ENCODE measurements around the gene CACNA2D1. TPM values are rescaled to one million over a fixed set of nuclear protein-coding genes. Genes with fewer than 3 reads are reported as not detected.

The CACNA2D1 gene
- total RNA-seq, 1 experiment from 2014 or later: not detected

- Histone ChIP-seq H3K79me2 (ENCODE audit: low read length) (no peaks in the 10 kb centered on the region), H4K20me1 (ENCODE audit: insufficient read depth, low read depth, low read length) (no peaks in the 10 kb centered on the region), H2AFZ (ENCODE audit: low read length) (no peak overlapping the region), H3K27me3 (ENCODE audit: low read length) (no peaks in the 10 kb centered on the region), H3K36me3 (ENCODE audit: insufficient read depth, low read length) (no peaks in the 10 kb centered on the region), H3K4me1 (ENCODE audit: low read length) (no peaks in the 10 kb centered on the region), H3K9me2 (replicated peaks; ENCODE audit: insufficient read depth, low read length) (no peaks in the 10 kb centered on the region), H3K9me3 (ENCODE audit: low read length) (peaks cover 10% of the 10 kb centered on the region), H3K4me3 (ENCODE audit: low read length) (no peak overlapping the region), H3K27ac (ENCODE audit: low read length) (no peak overlapping the region), H3K9ac (ENCODE audit: low read length) (no peak overlapping the region), H3K4me2 (ENCODE audit: low read depth, low read length, poor library complexity, severe bottlenecking) (no peak overlapping the region)
- no peak for DNase-seq
Observed at GRCh38 chr7:82364048-82364447, 79.5 kb downstream of the CACNA2D1 start.

GRCh38 chr7:82362129-82362706 lies 81.4 kb downstream of the CACNA2D1 start:
- Histone ChIP-seq H3K9ac (ENCODE audit: low read length) (no peak overlapping the region), H3K79me2 (ENCODE audit: low read length) (no peaks in the 10 kb centered on the region), H3K27me3 (ENCODE audit: low read length) (no peaks in the 10 kb centered on the region), H3K4me1 (ENCODE audit: low read length) (no peaks in the 10 kb centered on the region), H3K27ac (ENCODE audit: low read length) (no peak overlapping the region), H3K4me2 (ENCODE audit: low read depth, low read length, poor library complexity, severe bottlenecking) (no peak overlapping the region), H3K4me3 (ENCODE audit: low read length) (no peak overlapping the region), H3K9me2 (replicated peaks; ENCODE audit: insufficient read depth, low read length) (no peaks in the 10 kb centered on the region), H2AFZ (ENCODE audit: low read length) (no peak overlapping the region), H4K20me1 (ENCODE audit: insufficient read depth, low read depth, low read length) (no peaks in the 10 kb centered on the region), H3K9me3 (ENCODE audit: low read length) (peaks cover 14% of the 10 kb centered on the region), H3K36me3 (ENCODE audit: insufficient read depth, low read length) (no peaks in the 10 kb centered on the region)
- DNase-seq: no peak

GRCh38 chr7:82360591-82361368 lies 82.8 kb downstream of the CACNA2D1 start:
- no peak overlapping the region for H3K9ac ChIP-seq (ENCODE audit: low read length)
- no peak overlapping the region for H3K4me3 ChIP-seq (ENCODE audit: low read length)
- H3K27me3 ChIP-seq (ENCODE audit: low read length): no peaks in the 10 kb centered on the region
- no peaks in the 10 kb centered on the region for H3K4me1 ChIP-seq (ENCODE audit: low read length)
- H3K9me3 ChIP-seq (ENCODE audit: low read length): peaks cover 17% of the 10 kb centered on the region
- no peaks in the 10 kb centered on the region for H3K36me3 ChIP-seq (ENCODE audit: insufficient read depth, low read length)
- no peak for DNase-seq
- H3K27ac ChIP-seq (ENCODE audit: low read length): no peak overlapping the region
- no peaks in the 10 kb centered on the region for H3K9me2 ChIP-seq (replicated peaks; ENCODE audit: insufficient read depth, low read length)
- H4K20me1 ChIP-seq (ENCODE audit: insufficient read depth, low read depth, low read length): no peaks in the 10 kb centered on the region
- no peaks in the 10 kb centered on the region for H3K79me2 ChIP-seq (ENCODE audit: low read length)
- H2AFZ ChIP-seq (ENCODE audit: low read length): no peak overlapping the region
- no peak overlapping the region for H3K4me2 ChIP-seq (ENCODE audit: low read depth, low read length, poor library complexity, severe bottlenecking)

GRCh38 chr7:82359426-82359825 lies 84.2 kb downstream of the CACNA2D1 start:
- H3K27me3 ChIP-seq (ENCODE audit: low read length): no peaks in the 10 kb centered on the region
- no peak overlapping the region for H3K4me2 ChIP-seq (ENCODE audit: low read depth, low read length, poor library complexity, severe bottlenecking)
- H3K9me3 ChIP-seq (ENCODE audit: low read length): peaks cover 18% of the 10 kb centered on the region
- no peak for DNase-seq
- no peak overlapping the region for H3K27ac ChIP-seq (ENCODE audit: low read length)
- H3K9ac ChIP-seq (ENCODE audit: low read length): no peak overlapping the region
- no peak overlapping the region for H2AFZ ChIP-seq (ENCODE audit: low read length)
- H3K4me1 ChIP-seq (ENCODE audit: low read length): no peaks in the 10 kb centered on the region
- H3K4me3 ChIP-seq (ENCODE audit: low read length): no peak overlapping the region
- H3K9me2 ChIP-seq (replicated peaks; ENCODE audit: insufficient read depth, low read length): no peaks in the 10 kb centered on the region
- H4K20me1 ChIP-seq (ENCODE audit: insufficient read depth, low read depth, low read length): no peaks in the 10 kb centered on the region
- H3K79me2 ChIP-seq (ENCODE audit: low read length): no peaks in the 10 kb centered on the region
- no peaks in the 10 kb centered on the region for H3K36me3 ChIP-seq (ENCODE audit: insufficient read depth, low read length)

GRCh38 chr7:82358923-82359322 lies 84.7 kb downstream of the CACNA2D1 start:
- no peaks in the 10 kb centered on the region for H3K27me3 ChIP-seq (ENCODE audit: low read length)
- no peaks in the 10 kb centered on the region for H3K79me2 ChIP-seq (ENCODE audit: low read length)
- no peak overlapping the region for H3K4me3 ChIP-seq (ENCODE audit: low read length)
- H3K9ac ChIP-seq (ENCODE audit: low read length): no peak overlapping the region
- H3K9me3 ChIP-seq (ENCODE audit: low read length): peaks cover 22% of the 10 kb centered on the region; the same call in 1 of the 2 replicates
- H2AFZ ChIP-seq (ENCODE audit: low read length): no peak overlapping the region
- no peaks in the 10 kb centered on the region for H3K36me3 ChIP-seq (ENCODE audit: insufficient read depth, low read length)
- no peak overlapping the region for H3K4me2 ChIP-seq (ENCODE audit: low read depth, low read length, poor library complexity, severe bottlenecking)
- no peaks in the 10 kb centered on the region for H3K4me1 ChIP-seq (ENCODE audit: low read length)
- no peak for DNase-seq
- H3K9me2 ChIP-seq (replicated peaks; ENCODE audit: insufficient read depth, low read length): no peaks in the 10 kb centered on the region
- H4K20me1 ChIP-seq (ENCODE audit: insufficient read depth, low read depth, low read length): no peaks in the 10 kb centered on the region
- H3K27ac ChIP-seq (ENCODE audit: low read length): no peak overlapping the region

- Histone ChIP-seq H4K20me1 (ENCODE audit: insufficient read depth, low read depth, low read length) (no peaks in the 10 kb centered on the region), H3K27me3 (ENCODE audit: low read length) (no peaks in the 10 kb centered on the region), H3K27ac (ENCODE audit: low read length) (no peak overlapping the region), H3K9me3 (ENCODE audit: low read length) (peaks cover 22% of the 10 kb centered on the region; the same call in 1 of the 2 replicates), H3K4me3 (ENCODE audit: low read length) (no peak overlapping the region), H3K4me2 (ENCODE audit: low read depth, low read length, poor library complexity, severe bottlenecking) (no peak overlapping the region), H3K9me2 (replicated peaks; ENCODE audit: insufficient read depth, low read length) (no peaks in the 10 kb centered on the region), H3K36me3 (ENCODE audit: insufficient read depth, low read length) (no peaks in the 10 kb centered on the region), H3K79me2 (ENCODE audit: low read length) (no peaks in the 10 kb centered on the region), H2AFZ (ENCODE audit: low read length) (no peak overlapping the region), H3K4me1 (ENCODE audit: low read length) (no peaks in the 10 kb centered on the region), H3K9ac (ENCODE audit: low read length) (no peak overlapping the region)
- DNase-seq: no peak
Observed at GRCh38 chr7:82358009-82358578, 85.5 kb downstream of the CACNA2D1 start.

GRCh38 chr7:82348251-82348650 lies 95.3 kb downstream of the CACNA2D1 start:
- H2AFZ ChIP-seq (ENCODE audit: low read length): no peak overlapping the region
- H4K20me1 ChIP-seq (ENCODE audit: insufficient read depth, low read depth, low read length): no peaks in the 10 kb centered on the region
- no peaks in the 10 kb centered on the region for H3K36me3 ChIP-seq (ENCODE audit: insufficient read depth, low read length)
- H3K4me1 ChIP-seq (ENCODE audit: low read length): no peaks in the 10 kb centered on the region
- H3K9me2 ChIP-seq (replicated peaks; ENCODE audit: insufficient read depth, low read length): no peaks in the 10 kb centered on the region
- H3K27ac ChIP-seq (ENCODE audit: low read length): no peak overlapping the region
- H3K27me3 ChIP-seq (ENCODE audit: low read length): no peaks in the 10 kb centered on the region
- no peak overlapping the region for H3K9ac ChIP-seq (ENCODE audit: low read length)
- H3K4me2 ChIP-seq (ENCODE audit: low read depth, low read length, poor library complexity, severe bottlenecking): no peak overlapping the region
- H3K79me2 ChIP-seq (ENCODE audit: low read length): no peaks in the 10 kb centered on the region
- peaks cover 19% of the 10 kb centered on the region for H3K9me3 ChIP-seq (ENCODE audit: low read length)
- DNase-seq: no peak
- no peak overlapping the region for H3K4me3 ChIP-seq (ENCODE audit: low read length)

- peaks cover 22% of the 10 kb centered on the region for H3K9me3 ChIP-seq (ENCODE audit: low read length)
- H3K9ac ChIP-seq (ENCODE audit: low read length): no peak overlapping the region
- H3K9me2 ChIP-seq (replicated peaks; ENCODE audit: insufficient read depth, low read length): no peaks in the 10 kb centered on the region
- no peak overlapping the region for H2AFZ ChIP-seq (ENCODE audit: low read length)
- H4K20me1 ChIP-seq (ENCODE audit: insufficient read depth, low read depth, low read length): no peaks in the 10 kb centered on the region
- H3K79me2 ChIP-seq (ENCODE audit: low read length): no peaks in the 10 kb centered on the region
- H3K27ac ChIP-seq (ENCODE audit: low read length): no peak overlapping the region
- no peak for DNase-seq
- H3K4me2 ChIP-seq (ENCODE audit: low read depth, low read length, poor library complexity, severe bottlenecking): no peak overlapping the region
- no peaks in the 10 kb centered on the region for H3K4me1 ChIP-seq (ENCODE audit: low read length)
- no peak overlapping the region for H3K4me3 ChIP-seq (ENCODE audit: low read length)
- H3K27me3 ChIP-seq (ENCODE audit: low read length): no peaks in the 10 kb centered on the region
- H3K36me3 ChIP-seq (ENCODE audit: insufficient read depth, low read length): no peaks in the 10 kb centered on the region
Observed at GRCh38 chr7:82347808-82348207, 95.8 kb downstream of the CACNA2D1 start.

Data from Karpas-422 (cell line).